Lower lobe of right lung (tissue), 2 donors: ENCODE measurements around the gene GLRX. TPM values are rescaled to one million over a fixed set of nuclear protein-coding genes. Genes with fewer than 3 reads are reported as not detected.

Experiments used
- ATAC-seq, 2 donors: fragments of 200-7000 bp; cut with Tn5 transposase; one replicate each; pipeline ENCODE4 v1.9.1; 2020 to 2022; ENCODE audit warnings: mild to moderate bottlenecking in 2 of 2, moderate library complexity in 2 of 2
- DNase-seq: peaks from one replicate; pipeline ENCODE4 v3.0.0-alpha.2; 2020
- H3K27ac ChIP-seq: fragments of 200-600 bp; one replicate; pipeline ENCODE4 v1.8.0; 2022
- H3K27me3 ChIP-seq: fragments of 200-600 bp; one replicate; pipeline ENCODE4 v1.8.0; 2022; ENCODE audit warnings: low read depth
- H3K36me3 ChIP-seq: fragments of 200-600 bp; one replicate; pipeline ENCODE4 v1.8.0; 2022; ENCODE audit warnings: mild to moderate bottlenecking
- H3K4me1 ChIP-seq: fragments of 200-600 bp; one replicate; pipeline ENCODE4 v1.8.0; 2022
- H3K4me3 ChIP-seq: fragments of 200-600 bp; one replicate; pipeline ENCODE4 v1.8.0; 2022; ENCODE audit warnings: mild to moderate bottlenecking
- H3K9me3 ChIP-seq: fragments of 200-600 bp; one replicate; pipeline ENCODE4 v1.8.0; 2022
- intact Hi-C: fragments of 100-400 bp; cut with DNase I; formaldehyde crosslinking; loops from one replicate; pipeline ENCODE4 v1.11.0; 2022
- total RNA-seq: library from RNA; stranded (reverse); fragmentation: NEBNext Ultra II Directional; extraction: Animal tissue kit (Norgen Biotek cat#: 25700); gene quantifications from one replicate; pipeline ENCODE4 v1.2.1, GENCODE V29; 2021
- TF ChIP-seq, protein P1 (sequence below): fragments of 200-600 bp; IDR thresholded peaks from one replicate; pipeline ENCODE4 v1.8.0; 2022; ENCODE audit warnings: antibody characterized with exemption, mild to moderate bottlenecking
- donor health status: DM: no; HTN: yes; CAD: no; lungs with severe emphysema.

GLRX gene
- total RNA-seq, 1 donor from 2014 or later = 115 TPM

DNA sequence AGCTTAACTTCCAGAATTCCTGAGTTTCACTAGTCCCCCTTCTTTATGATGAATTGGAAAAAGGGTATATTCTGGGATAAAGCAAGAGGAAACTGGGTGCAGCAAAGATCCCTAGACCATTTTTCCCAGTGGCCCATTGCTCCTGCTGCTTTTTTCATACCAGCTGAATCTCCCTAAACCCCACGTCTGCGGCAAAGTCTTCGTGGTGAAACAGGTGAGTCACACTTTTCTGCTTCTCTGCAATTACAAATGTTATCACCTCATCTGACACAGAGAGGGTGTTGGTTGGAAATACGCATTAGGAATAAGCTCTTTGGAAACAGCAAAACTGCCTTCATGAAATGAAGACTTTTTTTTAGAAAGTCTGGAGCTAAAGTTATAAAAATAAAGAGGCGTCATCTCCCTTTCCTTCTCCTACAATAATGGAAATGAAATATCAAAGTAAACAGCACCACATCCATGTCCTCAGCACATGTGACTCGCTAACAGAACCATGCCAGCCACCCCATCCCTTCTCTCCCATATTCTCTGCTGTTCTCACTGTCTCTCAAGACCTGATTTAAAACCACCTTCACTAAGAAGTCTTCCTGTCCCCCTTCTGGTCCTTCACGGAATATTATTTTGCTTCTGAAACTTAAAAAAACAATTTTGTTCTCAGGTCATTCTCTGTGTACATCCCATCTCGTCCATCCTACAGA is 39.5 kb upstream of the GLRX start:
- H3K27me3 ChIP-seq = no peaks in the 10 kb centered on the region
- DNase-seq (no peak), ATAC-seq (no peak)
- no peak overlapping the region for H3K4me3 ChIP-seq
- intact Hi-C loops = no loop called here
- H3K4me1 ChIP-seq = peaks cover 70% of the 10 kb centered on the region
- H3K9me3 ChIP-seq = no peaks in the 10 kb centered on the region
- no peaks in the 10 kb centered on the region for H3K36me3 ChIP-seq
- peak overlapping the region; percentile 73 for H3K27ac ChIP-seq
- TF ChIP-seq, protein P1, sequence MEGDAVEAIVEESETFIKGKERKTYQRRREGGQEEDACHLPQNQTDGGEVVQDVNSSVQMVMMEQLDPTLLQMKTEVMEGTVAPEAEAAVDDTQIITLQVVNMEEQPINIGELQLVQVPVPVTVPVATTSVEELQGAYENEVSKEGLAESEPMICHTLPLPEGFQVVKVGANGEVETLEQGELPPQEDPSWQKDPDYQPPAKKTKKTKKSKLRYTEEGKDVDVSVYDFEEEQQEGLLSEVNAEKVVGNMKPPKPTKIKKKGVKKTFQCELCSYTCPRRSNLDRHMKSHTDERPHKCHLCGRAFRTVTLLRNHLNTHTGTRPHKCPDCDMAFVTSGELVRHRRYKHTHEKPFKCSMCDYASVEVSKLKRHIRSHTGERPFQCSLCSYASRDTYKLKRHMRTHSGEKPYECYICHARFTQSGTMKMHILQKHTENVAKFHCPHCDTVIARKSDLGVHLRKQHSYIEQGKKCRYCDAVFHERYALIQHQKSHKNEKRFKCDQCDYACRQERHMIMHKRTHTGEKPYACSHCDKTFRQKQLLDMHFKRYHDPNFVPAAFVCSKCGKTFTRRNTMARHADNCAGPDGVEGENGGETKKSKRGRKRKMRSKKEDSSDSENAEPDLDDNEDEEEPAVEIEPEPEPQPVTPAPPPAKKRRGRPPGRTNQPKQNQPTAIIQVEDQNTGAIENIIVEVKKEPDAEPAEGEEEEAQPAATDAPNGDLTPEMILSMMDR = no peak

DNA sequence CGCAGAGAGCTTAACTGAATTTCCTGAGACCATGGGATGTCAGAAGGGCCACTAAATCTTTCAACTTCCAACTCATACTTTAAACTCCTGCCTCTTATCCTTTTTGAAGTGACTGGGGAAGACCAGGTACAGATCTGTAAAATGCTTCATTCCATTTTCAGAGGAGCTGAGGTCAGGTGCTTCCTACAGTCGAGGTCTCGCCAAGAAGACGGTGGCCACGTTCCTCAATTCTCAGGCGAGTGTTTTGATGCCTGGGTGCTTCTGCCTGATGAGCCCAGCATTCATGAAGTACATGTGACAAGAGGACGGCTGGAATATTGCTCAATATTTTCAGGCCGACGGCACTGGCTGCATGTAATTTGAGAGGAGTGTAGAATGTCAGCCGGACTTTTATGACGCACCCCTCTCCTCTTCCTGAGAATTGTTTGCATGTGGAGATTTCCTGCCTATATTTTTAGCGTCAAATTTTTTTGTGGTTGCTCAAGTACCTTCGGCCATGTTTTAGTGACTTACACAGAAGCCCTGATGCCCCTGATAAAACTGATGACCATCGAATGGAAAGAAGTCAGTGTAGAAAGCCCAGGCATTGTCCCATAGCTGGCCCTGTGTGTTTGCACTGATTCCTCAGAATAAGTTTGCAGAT is 38.8 kb upstream of the GLRX start:
- Histone ChIP-seq H3K27me3 (no peaks in the 10 kb centered on the region), H3K36me3 (no peaks in the 10 kb centered on the region), H3K4me1 (peaks cover 76% of the 10 kb centered on the region), H3K9me3 (no peaks in the 10 kb centered on the region), H3K27ac (peak overlapping the region; percentile 73), H3K4me3 (no peak overlapping the region)
- peak; percentile 70 for DNase-seq
- TF ChIP-seq, protein P1 = no peak
- intact Hi-C loops = no loop called here
- ATAC-seq = peak; percentile 46 to 52

DNA sequence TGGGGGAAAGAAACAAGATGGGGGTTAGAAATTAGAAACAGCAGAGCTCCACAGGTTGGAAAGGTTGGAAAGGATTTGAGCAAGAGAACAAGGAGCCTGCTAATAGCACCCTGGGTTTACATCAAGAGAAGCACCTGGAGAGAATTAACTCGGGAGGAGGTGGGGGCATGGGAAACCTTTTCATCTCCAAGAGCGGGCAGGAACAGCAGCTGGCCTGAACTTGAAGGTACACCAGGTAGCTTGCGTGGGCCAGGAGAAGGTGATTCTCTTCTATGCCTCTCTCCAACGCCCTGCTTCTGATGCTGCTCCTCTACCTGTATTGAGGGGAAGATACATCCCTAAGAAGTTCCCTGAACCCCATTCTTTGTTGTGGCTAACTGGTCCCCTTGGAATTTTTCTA is 37.1 kb upstream of the GLRX start:
- Histone ChIP-seq H3K4me3 (no peak overlapping the region), H3K27me3 (no peaks in the 10 kb centered on the region), H3K27ac (peak overlapping the region; percentile 80), H3K36me3 (no peaks in the 10 kb centered on the region), H3K4me1 (peaks cover 72% of the 10 kb centered on the region), H3K9me3 (no peaks in the 10 kb centered on the region)
- intact Hi-C loops = loop anchor here (5.0 kb wide), 1 partner anchor 478 kb away; no protein-coding TSS in a partner anchor
- DNase-seq (no peak), ATAC-seq (no peak)
- TF ChIP-seq, protein P1 = no peak

DNA sequence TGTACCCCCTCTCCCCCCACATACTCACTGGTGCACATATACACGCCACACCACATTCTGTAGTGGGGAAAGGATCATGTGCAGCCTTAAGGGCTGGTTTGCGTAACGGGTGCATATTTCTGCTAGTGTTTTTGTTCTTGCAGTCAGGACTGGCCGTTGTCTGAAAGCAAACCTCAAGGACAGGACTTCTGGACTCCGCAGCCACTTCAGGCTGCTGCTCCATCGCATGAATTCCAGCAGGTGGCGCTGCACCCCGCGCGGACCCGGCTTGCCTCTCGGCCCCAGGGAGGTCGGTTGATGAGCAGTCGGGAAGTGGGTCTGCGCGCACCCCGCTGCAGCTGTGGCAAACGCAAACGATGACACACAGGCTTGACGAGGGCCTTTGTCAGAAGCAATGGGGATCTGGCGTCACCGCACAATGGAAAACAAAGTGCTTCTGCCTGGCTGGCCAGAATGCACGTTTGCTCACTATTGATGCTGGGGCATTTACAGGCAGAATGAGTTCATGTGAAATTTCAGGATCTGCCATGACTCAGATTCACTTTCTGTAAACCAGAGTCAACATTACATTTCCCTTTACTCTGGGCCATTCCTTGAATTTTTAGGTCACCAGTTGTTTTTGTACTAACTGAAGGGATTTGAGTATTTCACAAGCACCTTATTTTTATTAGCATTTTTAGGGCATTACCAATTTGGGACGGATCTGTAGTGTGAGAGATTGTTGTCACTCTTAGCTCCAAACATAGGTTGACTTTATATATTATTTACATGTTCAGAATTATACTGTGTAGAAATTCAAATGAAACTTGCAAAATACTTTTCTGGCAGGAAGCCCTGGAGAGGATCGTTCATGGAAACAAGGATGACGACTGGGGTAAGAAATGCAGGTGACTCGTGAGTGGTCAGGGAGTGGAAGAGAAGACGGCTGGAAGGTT is 36.4 kb upstream of the GLRX start:
- H3K4me1 ChIP-seq = peaks cover 72% of the 10 kb centered on the region
- TF ChIP-seq, protein P1 = peak; percentile 98
- DNase-seq (peak; percentile 92), ATAC-seq (peak; percentile 82 to 91)
- H3K27me3 ChIP-seq = no peaks in the 10 kb centered on the region
- H3K27ac ChIP-seq = peak overlapping the region; percentile 80
- intact Hi-C loops = loop anchor here (5.0 kb wide), 1 partner anchor 478 kb away; no protein-coding TSS in a partner anchor
- H3K4me3 ChIP-seq = peak overlapping the region; percentile 35
- no peaks in the 10 kb centered on the region for H3K9me3 ChIP-seq
- no peaks in the 10 kb centered on the region for H3K36me3 ChIP-seq

GRCh38 chr5:95858023-95858461 is 35.5 kb upstream of the GLRX start:
- ATAC-seq = peak; percentile 35 to 55
- no peak for DNase-seq
- Histone ChIP-seq H3K27me3 (no peaks in the 10 kb centered on the region), H3K4me3 (no peak overlapping the region), H3K9me3 (no peaks in the 10 kb centered on the region), H3K4me1 (peaks cover 66% of the 10 kb centered on the region), H3K36me3 (no peaks in the 10 kb centered on the region), H3K27ac (peak overlapping the region; percentile 80)
- intact Hi-C loops = loop anchor here (5.0 kb wide), 1 partner anchor 479 kb away; no protein-coding TSS in a partner anchor
- TF ChIP-seq, protein P1 = no peak
